ENCODE data around the gene GNPTG.

Gene GNPTG

GRCh38 chr16:1313721-1314369 lies 37.9 kb upstream of the GNPTG start:
- TF ChIP-seq CTCF (IDR thresholded peaks at IDR 0.05; ENCODE audit: borderline replicate concordance, control extremely low read depth, extremely low read depth, insufficient read depth, missing control alignments), result no peak
- in situ Hi-C loops (cut with MboI; ENCODE audit: low sequenced_read_pairs, unreplicated experiment), result loop anchor here (25.0 kb wide), 1 partner anchor 102 kb away; no protein-coding TSS in a partner anchor

GRCh38 chr16:1314399-1315068 lies 37.2 kb upstream of the GNPTG start:
- in situ Hi-C loops (cut with MboI; ENCODE audit: low sequenced_read_pairs, unreplicated experiment), result loop anchor here (25.0 kb wide), 1 partner anchor 102 kb away; no protein-coding TSS in a partner anchor

More at GRCh38 chr16:1313721-1314369, 37.9 kb upstream of the GNPTG start:
- no peak for DNase-seq (ENCODE audit: low spot score)

GRCh38 chr16:1315081-1316032 lies 36.4 kb upstream of the GNPTG start:
- in situ Hi-C loops (cut with MboI; ENCODE audit: low sequenced_read_pairs, unreplicated experiment), result loop anchor here (25.0 kb wide), 1 partner anchor 103 kb away; no protein-coding TSS in a partner anchor
- no peak for TF ChIP-seq CTCF (IDR thresholded peaks at IDR 0.05; ENCODE audit: borderline replicate concordance, control extremely low read depth, extremely low read depth, insufficient read depth, missing control alignments)
- no peak for DNase-seq (ENCODE audit: low spot score)

More at GRCh38 chr16:1314399-1315068, 37.2 kb upstream of the GNPTG start:
- DNase-seq (ENCODE audit: low spot score), result no peak
- no peak for TF ChIP-seq CTCF (IDR thresholded peaks at IDR 0.05; ENCODE audit: borderline replicate concordance, control extremely low read depth, extremely low read depth, insufficient read depth, missing control alignments)

GRCh38 chr16:1316033-1316405 lies 35.7 kb upstream of the GNPTG start:
- no peak for TF ChIP-seq CTCF (IDR thresholded peaks at IDR 0.05; ENCODE audit: borderline replicate concordance, control extremely low read depth, extremely low read depth, insufficient read depth, missing control alignments)
- no peak for DNase-seq (ENCODE audit: low spot score)
- in situ Hi-C loops (cut with MboI; ENCODE audit: low sequenced_read_pairs, unreplicated experiment), result loop anchor here (25.0 kb wide), 1 partner anchor 104 kb away; no protein-coding TSS in a partner anchor

DNA sequence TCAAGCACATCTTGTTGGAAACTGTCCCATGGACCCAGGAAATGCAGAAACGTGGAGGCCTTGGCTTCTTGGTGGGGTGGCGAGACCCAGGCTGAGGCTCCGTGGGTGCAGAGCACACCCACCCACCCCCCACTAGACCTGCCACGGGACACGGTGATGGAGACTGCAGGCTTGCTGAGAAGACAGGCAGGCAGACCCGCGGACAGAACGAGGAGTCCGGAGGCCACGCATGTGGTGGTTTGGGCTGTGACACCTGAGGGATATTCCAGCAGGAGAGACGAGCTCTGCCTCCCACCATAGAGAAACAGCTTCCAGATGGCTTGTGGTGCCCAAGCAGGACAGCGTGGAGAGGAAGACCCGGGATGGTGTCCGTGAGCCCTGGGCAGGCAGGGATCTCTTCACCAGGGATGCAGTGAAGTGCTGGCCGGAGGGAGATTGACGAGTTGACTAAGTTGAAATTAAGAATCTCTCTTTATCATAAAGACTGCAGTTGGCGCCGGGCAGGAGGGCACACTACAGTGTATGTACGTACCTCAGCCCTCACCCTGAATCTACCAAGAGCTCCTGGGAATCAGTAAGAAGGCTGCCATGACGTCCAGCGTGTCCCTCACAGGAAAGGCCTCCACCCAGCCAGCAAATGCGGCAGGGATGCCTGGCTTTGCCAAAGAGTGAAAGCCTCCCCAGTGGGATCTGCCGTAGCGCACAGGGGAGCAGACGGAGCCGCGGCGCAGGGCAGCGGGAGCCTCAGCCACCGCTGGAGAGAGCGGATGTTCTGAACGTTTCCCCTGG lies 34.1 kb upstream of the GNPTG start:
- TF ChIP-seq CTCF (IDR thresholded peaks at IDR 0.05; ENCODE audit: borderline replicate concordance, control extremely low read depth, extremely low read depth, insufficient read depth, missing control alignments), result no peak
- no peak for DNase-seq (ENCODE audit: low spot score)
- in situ Hi-C loops (cut with MboI; ENCODE audit: low sequenced_read_pairs, unreplicated experiment), result loop anchor here (25.0 kb wide), 1 partner anchor 105 kb away; no protein-coding TSS in a partner anchor

Measured in GM13976 (cell line).